NCI-H748 (cell line): ENCODE measurements around the gene KAT6B.
A peak's percentile ranks its signal among the peaks of the same experiment; 100 is the strongest.
"Not testable (repeated sequence)": the region's sequence is repeated elsewhere in the genome, so short reads cannot be mapped to it uniquely, and the experiment has no call there.

Experiments
- DNase-seq: peaks from one replicate; lab custom pipeline; 2025; ENCODE audit not compliant: unreplicated experiment; lab: John Stamatoyannopoulos, UW

Gene KAT6B

GRCh38 chr10:74826142-74827044 is at the start of gene KAT6B:
Gene KAT6B, plus strand, starts transcription at chr10:74826600. Its CDS starts 16,258 bp downstream, at chr10:74842858.
- peak; percentile 100 for DNase-seq

- DNase-seq = no peak
These were observed 47.8 kb upstream of the KAT6B start for GRCh38 chr10:74778436-74779094.

- not testable (repeated sequence) for DNase-seq
These were observed 44.5 kb upstream of the KAT6B start for GRCh38 chr10:74781870-74782269.

- no peak for DNase-seq
These were observed 41.9 kb upstream of the KAT6B start for GRCh38 chr10:74784462-74784861.

- DNase-seq = peak; percentile 72
These were observed 40.3 kb upstream of the KAT6B start for GRCh38 chr10:74786126-74786525.

- no peak for DNase-seq
These were observed 38.9 kb upstream of the KAT6B start for GRCh38 chr10:74787457-74787856.

DNA sequence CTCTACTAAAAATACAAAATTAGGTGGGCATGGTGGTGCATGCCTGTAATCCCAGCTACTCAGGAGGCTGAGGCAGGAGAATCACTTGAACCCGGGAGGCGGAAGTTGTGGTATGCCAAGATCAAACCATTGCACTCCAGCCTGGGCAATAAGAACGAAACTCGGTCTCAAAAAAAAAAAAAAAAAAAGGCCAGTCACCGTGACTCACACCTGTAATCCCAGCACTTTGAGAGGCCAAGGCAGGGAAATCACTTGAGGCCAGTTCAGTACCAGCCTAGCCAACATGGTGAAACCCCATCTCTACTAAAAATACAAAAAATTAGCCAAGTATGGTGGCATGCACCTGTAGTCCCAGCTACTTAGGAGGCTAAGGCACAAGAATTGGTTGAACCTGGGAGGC is 34.4 kb upstream of the KAT6B start:
- DNase-seq = not testable (repeated sequence)

GRCh38 chr10:74792726-74793125 is 33.7 kb upstream of the KAT6B start:
- DNase-seq = no peak

DNA sequence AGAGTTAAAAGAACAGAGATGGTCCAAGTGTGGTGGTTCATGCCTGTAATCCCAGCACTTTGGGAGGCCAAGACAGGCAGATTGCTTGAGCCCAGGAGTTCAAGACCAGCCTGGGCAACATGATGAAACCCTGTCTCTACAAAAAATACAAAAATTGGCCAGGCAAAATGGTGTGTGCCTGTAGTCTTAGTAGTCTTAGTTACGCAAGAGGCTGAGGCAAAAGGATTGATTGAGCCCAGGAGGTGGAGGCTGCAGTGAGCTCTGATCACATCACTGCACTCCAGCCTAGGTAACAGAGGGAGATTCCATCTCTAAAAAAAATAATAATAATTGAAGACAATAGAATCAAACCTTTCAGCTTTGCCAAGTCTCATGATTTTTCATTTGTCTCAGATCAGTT is 33.2 kb upstream of the KAT6B start:
- not testable (repeated sequence) for DNase-seq

DNA sequence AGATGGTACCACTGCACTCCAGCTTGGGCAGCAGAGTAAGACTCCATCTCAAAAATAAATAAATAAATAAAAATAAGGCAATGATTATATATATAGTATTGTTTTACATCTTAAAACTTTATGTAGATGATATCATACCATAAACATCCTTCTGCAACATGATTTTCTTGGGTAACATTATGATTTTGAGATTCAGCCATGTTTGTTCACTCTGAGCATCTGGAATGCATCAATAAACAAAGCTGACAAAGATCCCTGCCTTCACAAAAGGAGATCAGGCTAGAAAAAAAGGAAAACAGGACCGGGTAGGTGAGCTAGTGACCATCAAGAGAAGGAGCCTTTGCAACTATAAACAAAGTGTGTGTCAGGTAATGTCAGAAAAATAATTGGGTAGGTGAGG is 31.9 kb upstream of the KAT6B start:
- DNase-seq = no peak

GRCh38 chr10:74797550-74797949 is 28.9 kb upstream of the KAT6B start:
- DNase-seq = no peak

GRCh38 chr10:74799721-74800221 is 26.6 kb upstream of the KAT6B start:
- no peak for DNase-seq

GRCh38 chr10:74801447-74801846 is 25.0 kb upstream of the KAT6B start:
- DNase-seq = no peak

GRCh38 chr10:74808501-74808900 is 17.9 kb upstream of the KAT6B start:
- DNase-seq = no peak

GRCh38 chr10:74810087-74810486 is 16.3 kb upstream of the KAT6B start:
- DNase-seq = no peak

- no peak for DNase-seq
These were observed 12.8 kb upstream of the KAT6B start for GRCh38 chr10:74813381-74814259.

- DNase-seq = no peak
These were observed 11.6 kb upstream of the KAT6B start for GRCh38 chr10:74814797-74815196.

GRCh38 chr10:74816824-74817498 is 9.4 kb upstream of the KAT6B start:
- DNase-seq = peak; percentile 9

DNA sequence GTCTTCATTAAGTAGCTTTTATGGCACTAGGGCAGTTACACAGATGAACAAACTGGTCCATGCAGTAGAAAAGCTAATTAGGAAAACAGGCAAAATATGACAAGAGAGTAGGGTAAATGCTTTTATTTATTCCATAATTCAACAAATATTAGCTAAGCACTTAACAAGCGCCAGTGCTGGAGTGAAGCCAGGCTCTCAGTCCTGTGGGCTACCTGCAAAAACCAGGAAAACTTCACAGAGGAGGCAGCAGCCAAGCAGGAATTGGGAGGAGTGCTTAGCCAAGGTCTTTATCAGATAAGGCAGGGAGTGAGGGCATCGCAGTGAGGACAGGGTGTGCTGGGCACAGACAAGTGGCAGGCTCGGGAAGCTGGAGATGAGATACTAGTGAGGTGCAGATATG is 4.9 kb upstream of the KAT6B start:
- DNase-seq = peak; percentile 95

- DNase-seq = peak; percentile 74
These were observed 4.3 kb upstream of the KAT6B start for GRCh38 chr10:74822101-74822500.
